DOHH2 (cell line): Measurements from ENCODE around the gene NABP1.

Source experiments
- H3F3A ChIP-seq: fragments of 200-600 bp; sonication (generic), shearing (Covaris generic); 2 replicates; pipeline ENCODE4 v1.6.0; 2016; ENCODE audit warnings: antibody characterized with exemption, mild to moderate bottlenecking; ENCODE audit not compliant: control insufficient read depth, insufficient read depth
- H3K27ac ChIP-seq: fragments of 200-600 bp; sonication (generic); 2 replicates; pipeline ENCODE4 v1.5.1; 2014; ENCODE audit warnings: low read depth, mild to moderate bottlenecking, low read length, moderate library complexity
- H3K27me3 ChIP-seq: fragments of 200-600 bp; sonication (generic); 2 replicates; pipeline ENCODE4 v1.6.1; 2014; ENCODE audit warnings: mild to moderate bottlenecking, low read length, mixed read lengths; ENCODE audit not compliant: control insufficient read depth
- H3K36me3 ChIP-seq: fragments of 200-600 bp; sonication (generic); 2 replicates; pipeline ENCODE4 v1.6.1; 2014; ENCODE audit warnings: mild to moderate bottlenecking, low read length, moderate library complexity, mixed read lengths; ENCODE audit not compliant: control insufficient read depth
- H3K4me1 ChIP-seq: fragments of 200-600 bp; sonication (generic); 2 replicates; pipeline ENCODE4 v1.6.1; 2014; ENCODE audit warnings: mild to moderate bottlenecking, low read length, mixed read lengths; ENCODE audit not compliant: control insufficient read depth
- H3K4me2 ChIP-seq: fragments of 200-600 bp; sonication (generic); 2 replicates; pipeline ENCODE4 v1.6.0; 2014; ENCODE audit warnings: mild to moderate bottlenecking, low read length, moderate library complexity
- H3K4me3 ChIP-seq: fragments of 200-600 bp; sonication (generic); 2 replicates; pipeline ENCODE4 v1.5.1; 2014; ENCODE audit warnings: mild to moderate bottlenecking, low read length, mixed read lengths
- H3K79me2 ChIP-seq: fragments of 200-600 bp; sonication (generic); 2 replicates; pipeline ENCODE4 v1.6.1; 2014; ENCODE audit warnings: mild to moderate bottlenecking, low read length, mixed read lengths; ENCODE audit not compliant: control insufficient read depth
- H3K9me2 ChIP-seq: fragments of 200-600 bp; sonication (generic); replicated peaks from 2 replicates; pipeline ENCODE4 v1.6.1; 2014; ENCODE audit warnings: mild to moderate bottlenecking, low read length, mixed read lengths; ENCODE audit not compliant: control insufficient read depth
- H3K9me3 ChIP-seq: fragments of 200-600 bp; sonication (generic); 2 replicates; pipeline ENCODE4 v1.6.1; 2014; ENCODE audit warnings: antibody characterized with exemption, low read length, mixed read lengths; ENCODE audit not compliant: control insufficient read depth, insufficient read depth
- H4K20me1 ChIP-seq: fragments of 200-600 bp; sonication (generic); 2 replicates; pipeline ENCODE4 v1.6.0; 2014; ENCODE audit warnings: low read depth, mild to moderate bottlenecking, antibody characterized with exemption, low read length, moderate library complexity; ENCODE audit not compliant: control insufficient read depth, insufficient read depth
- CTCF ChIP-seq: fragments of 200-600 bp; sonication (generic); IDR thresholded peaks from one replicate; pipeline ENCODE4 v1.5.1; 2014; ENCODE audit warnings: antibody characterized with exemption, mild to moderate bottlenecking, low read depth, low read length; ENCODE audit not compliant: poor library complexity, severe bottlenecking
- EZH2phosphoT487 ChIP-seq: fragments of 200-600 bp; sonication (generic); IDR thresholded peaks from 2 replicates; pipeline ENCODE4 v1.6.1; 2017; ENCODE audit warnings: borderline replicate concordance, mild to moderate bottlenecking, antibody characterized with exemption, low read length, moderate library complexity, mixed read lengths

The NABP1 gene

GRCh38 chr2:191677646-191678436 lies at the start of gene NABP1:
TSS of gene NABP1 (plus strand) at chr2:191678136. CDS start at chr2:191678615, 479 bp downstream.
- Histone ChIP-seq H4K20me1 (no peaks in the 10 kb centered on the region), H3K79me2 (peaks cover 42% of the 10 kb centered on the region), H3K4me2 (peak within 1 kb of the TSS; percentile 93), H3K4me3 (peak within 1 kb of the TSS; percentile 83), H3K4me1 (peaks cover 47% of the 10 kb centered on the region), H3K9me3 (no peaks in the 10 kb centered on the region), H3K27me3 (no peaks in the 10 kb centered on the region), H3K9me2 (no peaks in the 10 kb centered on the region), H3K27ac (peak within 1 kb of the TSS; percentile 63), H3F3A (peaks cover 4% of the 10 kb centered on the region), H3K36me3 (peaks cover 27% of the 10 kb centered on the region)
- TF ChIP-seq CTCF (no peak), EZH2phosphoT487 (no peak)

GRCh38 chr2:191629001-191629453 lies 48.9 kb upstream of the NABP1 start:
- H3K4me1 ChIP-seq, result peaks cover 30% of the 10 kb centered on the region
- no peaks in the 10 kb centered on the region for H3K36me3 ChIP-seq
- peak overlapping the region; percentile 41 for H3K4me2 ChIP-seq
- H3K27me3 ChIP-seq, result no peaks in the 10 kb centered on the region
- H4K20me1 ChIP-seq, result no peaks in the 10 kb centered on the region
- no peaks in the 10 kb centered on the region for H3K79me2 ChIP-seq
- 0 out of 2 replicates have a peak overlapping the region, but pooled peaks have one; percentile 4 for H3K4me3 ChIP-seq
- H3K9me2 ChIP-seq, result no peaks in the 10 kb centered on the region
- no peak overlapping the region for H3K27ac ChIP-seq
- H3F3A ChIP-seq, result no peaks in the 10 kb centered on the region
- H3K9me3 ChIP-seq, result no peaks in the 10 kb centered on the region
- no peak for TF ChIP-seq EZH2phosphoT487
- no peak for TF ChIP-seq CTCF

GRCh38 chr2:191629976-191630712 lies 47.8 kb upstream of the NABP1 start:
- Histone ChIP-seq H3K36me3 (no peaks in the 10 kb centered on the region), H4K20me1 (no peaks in the 10 kb centered on the region), H3K4me2 (no peak overlapping the region), H3K9me2 (no peaks in the 10 kb centered on the region), H3F3A (no peaks in the 10 kb centered on the region), H3K9me3 (no peaks in the 10 kb centered on the region), H3K27me3 (no peaks in the 10 kb centered on the region), H3K4me3 (no peak overlapping the region), H3K79me2 (no peaks in the 10 kb centered on the region), H3K4me1 (peaks cover 20% of the 10 kb centered on the region), H3K27ac (no peak overlapping the region)
- TF ChIP-seq CTCF, result no peak
- no peak for TF ChIP-seq EZH2phosphoT487
